SK-N-SH (cell line): Measurements from ENCODE around the gene PCDHGA1. TPM values are rescaled to one million over a fixed set of nuclear protein-coding genes. Genes with fewer than 3 reads are reported as not detected.
A peak's percentile ranks its signal among the peaks of the same experiment; 100 is the strongest.
"Not testable (repeated sequence)": the region's sequence is repeated elsewhere in the genome, so short reads cannot be mapped to it uniquely, and the experiment has no call there.

ENCODE experiments used
- CTCF ChIA-PET: fragments of 300-600, 350-600 bp; formaldehyde crosslinking; extraction: SDS; loops from one replicate; lab custom pipeline; 2021; lab: Yijun Ruan, JAX
- POLR2A ChIA-PET: fragments of 350-600 bp; sonication (Branson Sonifier 250); formaldehyde crosslinking; extraction: SDS; loops from one replicate; lab custom pipeline; 2020; ENCODE audit warnings: antibody characterized with exemption, inconsistent platforms; lab: Yijun Ruan, JAX
- DNase-seq: peaks from one replicate; pipeline ENCODE4 v3.0.0; 2012
- H2AFZ ChIP-seq: fragments of 200-600 bp; sonication (generic); 2 replicates; pipeline ENCODE4 v1.8.1; 2016; ENCODE audit warnings: antibody characterized with exemption, mild to moderate bottlenecking, low read depth
- H3F3A ChIP-seq: fragments of 200-600 bp; sonication (generic); replicated peaks from 2 replicates; pipeline ENCODE3; 2016; ENCODE audit warnings: antibody characterized with exemption, mild to moderate bottlenecking; ENCODE audit not compliant: insufficient read depth
- H3K27ac ChIP-seq, 2 experiments: fragments of 200-500 bp in 1 of 2; fragments of 200-600 bp in 1 of 2; sonication (Bioruptor generic) in 1 of 2; sonication (generic), shearing (Covaris generic) in 1 of 2; 2 replicates each; pipeline versions ENCODE4 v1.5.1 to v1.6.1; 2014 to 2016; ENCODE audit warnings: low read depth in 2 of 2, inconsistent platforms in 1 of 2, low read length in 1 of 2, mild to moderate bottlenecking in 1 of 2, mixed read lengths in 1 of 2
- H3K27me3 ChIP-seq: fragments of 200-600 bp; sonication (generic), shearing (Covaris generic); 2 replicates; pipeline ENCODE4 v1.6.1; 2016; ENCODE audit warnings: mixed run types; ENCODE audit not compliant: insufficient read depth
- H3K36me3 ChIP-seq, 2 experiments: fragments of 200-500 bp in 1 of 2; fragments of 200-600 bp in 1 of 2; sonication (Bioruptor generic) in 1 of 2; sonication (generic) in 1 of 2; replicated peaks in 1 of 2; 2 replicates each; pipeline versions ENCODE3 to v1.5.1; 2014 to 2016; ENCODE audit warnings: low read length in 1 of 2, mild to moderate bottlenecking in 1 of 2; ENCODE audit not compliant: insufficient read depth in 2 of 2, control insufficient read depth in 1 of 2
- H3K4me1 ChIP-seq, 2 experiments: fragments of 200-500 bp in 1 of 2; fragments of 200-600 bp in 1 of 2; sonication (Bioruptor generic) in 1 of 2; sonication (generic), shearing (Covaris generic) in 1 of 2; 2 replicates each; pipeline versions ENCODE4 v1.5.1 to v1.6.1; 2014 to 2016; ENCODE audit warnings: low read depth in 1 of 2, low read length in 1 of 2, mixed run types in 1 of 2; ENCODE audit not compliant: insufficient read depth in 2 of 2, control insufficient read depth in 1 of 2
- H3K4me2 ChIP-seq: fragments of 200-600 bp; sonication (generic), shearing (Covaris generic); 2 replicates; pipeline ENCODE4 v1.6.1; 2017; ENCODE audit warnings: mixed run types
- H3K4me3 ChIP-seq, 2 experiments: fragments of 200-500 bp in 1 of 2; fragments of 200-600 bp in 1 of 2; sonication (Bioruptor generic) in 1 of 2; sonication (generic), shearing (Covaris generic) in 1 of 2; 2 replicates each; pipeline versions ENCODE4 v1.5.1 to v1.8.1; 2014 to 2016; ENCODE audit warnings: low read depth in 2 of 2, inconsistent platforms in 1 of 2, low read length in 1 of 2, mild to moderate bottlenecking in 1 of 2, mixed read lengths in 1 of 2, moderate library complexity in 1 of 2
- H3K79me2 ChIP-seq: fragments of 200-600 bp; sonication (generic); 2 replicates; pipeline ENCODE4 v1.8.1; 2017; ENCODE audit warnings: mild to moderate bottlenecking; ENCODE audit not compliant: insufficient read depth
- H3K9ac ChIP-seq: fragments of 200-600 bp; sonication (generic); 2 replicates; pipeline ENCODE4 v1.6.1; 2017; ENCODE audit warnings: mixed run types
- H3K9me2 ChIP-seq: fragments of 200-600 bp; sonication (generic); 2 replicates; pipeline ENCODE4 v1.6.1; 2017; ENCODE audit warnings: mixed run types
- H3K9me3 ChIP-seq: fragments of 200-600 bp; sonication (generic); 2 replicates; pipeline ENCODE4 v1.6.1; 2017; ENCODE audit warnings: mixed run types, mild to moderate bottlenecking, moderate library complexity
- H4K20me1 ChIP-seq: fragments of 200-600 bp; sonication (generic); 2 replicates; pipeline ENCODE4 v1.6.1; 2017; ENCODE audit warnings: mild to moderate bottlenecking, mixed run types; ENCODE audit not compliant: insufficient read depth
- CTCF ChIP-seq: fragments of 200-600 bp; sonication (generic); IDR thresholded peaks from 2 replicates; pipeline ENCODE4 v1.6.1; 2017; ENCODE audit warnings: antibody characterized with exemption, mild to moderate bottlenecking, moderate library complexity
- EZH2phosphoT487 ChIP-seq: fragments of 200-600 bp; sonication (generic); IDR thresholded peaks from 2 replicates; pipeline ENCODE4 v1.6.1; 2017; ENCODE audit warnings: low read depth, mixed run types, mild to moderate bottlenecking, antibody characterized with exemption, moderate library complexity, borderline replicate concordance
- FOXJ3 ChIP-seq: sonication (generic); formaldehyde crosslinking; IDR thresholded peaks from 2 replicates; pipeline ENCODE4 v1.5.1; 2020; ENCODE audit warnings: mild to moderate bottlenecking, missing genetic modification reagents
- PBX3 ChIP-seq: IDR thresholded peaks from 2 replicates; pipeline ENCODE4; 2012
- RAD21 ChIP-seq: IDR thresholded peaks from 2 replicates; pipeline ENCODE4 v1.6.1; 2012; ENCODE audit warnings: mild to moderate bottlenecking, low read length
- RFX5 ChIP-seq: IDR thresholded peaks from 2 replicates; pipeline ENCODE4 v1.6.1; 2012; ENCODE audit warnings: mild to moderate bottlenecking, improper control_type of control experiment, low read length
- SIN3A ChIP-seq: IDR thresholded peaks from 2 replicates; pipeline ENCODE4 v1.6.1; 2012; ENCODE audit warnings: low read depth, mild to moderate bottlenecking, low read length, moderate library complexity, borderline replicate concordance
- SMC3 ChIP-seq: IDR thresholded peaks from 2 replicates; pipeline ENCODE4 v1.6.1; 2012; ENCODE audit warnings: low read depth, low read length, improper control_type of control experiment
- TAF1 ChIP-seq: IDR thresholded peaks from 2 replicates; pipeline ENCODE4 v1.6.1; 2012; ENCODE audit warnings: low read depth, mild to moderate bottlenecking, low read length, moderate library complexity, borderline replicate concordance
- WGBS: methylation state at CpG from one replicate; pipeline ENCODE4 v1.1.6; 2017; ENCODE audit warnings: low lambda C conversion rate; 5-methylcytosine and 5-hydroxymethylcytosine counted together
- polyA plus RNA-seq, 3 experiments: library from polyadenylated mRNA; depleted of rRNA; stranded (reverse); fragments of >200 nt; gene quantifications; 2 replicates each; pipeline ENCODE4 v1.2.3, GENCODE V29; 2012
- TF ChIP-seq, protein P1 (sequence below): fragments of 150-350 bp; IDR thresholded peaks from 2 replicates; pipeline ENCODE4 v1.6.1; 2017; ENCODE audit warnings: antibody characterized with exemption, low read length, low read depth, borderline replicate concordance
- TF ChIP-seq, protein P2 (sequence below): IDR thresholded peaks from 2 replicates; pipeline ENCODE4 v1.4.0; 2012; ENCODE audit warnings: low read depth, borderline replicate concordance

Gene PCDHGA1
- polyA plus RNA-seq, 1 of the 3 experiments (the other 2 are of a cell fraction) = 1.2 TPM

- no peak within 1 kb of the TSS for H3K27ac ChIP-seq
- no peak within 1 kb of the TSS; a peak in 1 of 4 replicates for H3K4me3 ChIP-seq
- H3K4me2 ChIP-seq = no peak within 1 kb of the TSS
- CTCF ChIA-PET = interaction anchor here (1.8 kb wide), 1 partner anchor 24 kb away, joined by 4 read pairs; the partner anchor contains the start of gene PCDHGB7
- H2AFZ ChIP-seq = no peak within 1 kb of the TSS
- DNase-seq = no peak
- 89% methylated on average over 38 of the region's 38 CpGs for WGBS
- peak; percentile 13; the same call in 1 of the 2 replicates for TF ChIP-seq CTCF
- TF ChIP-seq RFX5 = no peak
- TF ChIP-seq FOXJ3 (CRISPR knock-in tag) = no peak
- H3K9me2 ChIP-seq = no peaks in the 10 kb centered on the region
- H3K36me3 ChIP-seq = peaks cover 0 to 15% of the 10 kb centered on the region in 2 experiments
- H4K20me1 ChIP-seq = no peaks in the 10 kb centered on the region
- no peaks in the 10 kb centered on the region; the same call in 1 of the 2 replicates for H3K79me2 ChIP-seq
- no peaks in the 10 kb centered on the region for H3F3A ChIP-seq
- no peaks in the 10 kb centered on the region for H3K27me3 ChIP-seq
- no peak within 1 kb of the TSS for H3K9ac ChIP-seq
- peaks cover 7% of the 10 kb centered on the region; the same call in 1 of the 2 replicates for H3K9me3 ChIP-seq
- POLR2A ChIA-PET = no interaction called here
- H3K4me1 ChIP-seq = no peaks in the 10 kb centered on the region
Observed at GRCh38 chr5:141392429-141393198, 62.3 kb downstream of the PCDHGA1 start, which contains the start of gene PCDHGA8. PCDHGA8 (plus strand) TSS chr5:141392633; CDS start chr5:141392814, 181 bp downstream.

GRCh38 chr5:141393267-141393666, 63.0 kb downstream of the PCDHGA1 start:
- H2AFZ ChIP-seq = no peak overlapping the region
- H3K27me3 ChIP-seq = no peaks in the 10 kb centered on the region
- DNase-seq = no peak
- POLR2A ChIA-PET = no interaction called here
- H3K36me3 ChIP-seq = peaks cover 0 to 15% of the 10 kb centered on the region in 2 experiments
- H3K79me2 ChIP-seq = no peaks in the 10 kb centered on the region; the same call in 1 of the 2 replicates
- H4K20me1 ChIP-seq = no peaks in the 10 kb centered on the region
- H3K9me3 ChIP-seq = peaks cover 7% of the 10 kb centered on the region; the same call in 1 of the 2 replicates
- H3K4me1 ChIP-seq = no peaks in the 10 kb centered on the region
- no peaks in the 10 kb centered on the region for H3F3A ChIP-seq
- no peak overlapping the region for H3K4me2 ChIP-seq
- H3K9ac ChIP-seq = no peak overlapping the region
- no peak overlapping the region for H3K27ac ChIP-seq
- WGBS = 64% methylated on average over 21 of the region's 21 CpGs
- CTCF ChIA-PET = no interaction called here
- no peaks in the 10 kb centered on the region for H3K9me2 ChIP-seq
- TF ChIP-seq RAD21 (no peak), PBX3 (no peak), SIN3A (no peak), TAF1 (no peak), EZH2phosphoT487 (no peak), SMC3 (no peak)
- TF ChIP-seq, protein P1, sequence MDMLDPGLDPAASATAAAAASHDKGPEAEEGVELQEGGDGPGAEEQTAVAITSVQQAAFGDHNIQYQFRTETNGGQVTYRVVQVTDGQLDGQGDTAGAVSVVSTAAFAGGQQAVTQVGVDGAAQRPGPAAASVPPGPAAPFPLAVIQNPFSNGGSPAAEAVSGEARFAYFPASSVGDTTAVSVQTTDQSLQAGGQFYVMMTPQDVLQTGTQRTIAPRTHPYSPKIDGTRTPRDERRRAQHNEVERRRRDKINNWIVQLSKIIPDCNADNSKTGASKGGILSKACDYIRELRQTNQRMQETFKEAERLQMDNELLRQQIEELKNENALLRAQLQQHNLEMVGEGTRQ = no peak
- TF ChIP-seq, protein P2, sequence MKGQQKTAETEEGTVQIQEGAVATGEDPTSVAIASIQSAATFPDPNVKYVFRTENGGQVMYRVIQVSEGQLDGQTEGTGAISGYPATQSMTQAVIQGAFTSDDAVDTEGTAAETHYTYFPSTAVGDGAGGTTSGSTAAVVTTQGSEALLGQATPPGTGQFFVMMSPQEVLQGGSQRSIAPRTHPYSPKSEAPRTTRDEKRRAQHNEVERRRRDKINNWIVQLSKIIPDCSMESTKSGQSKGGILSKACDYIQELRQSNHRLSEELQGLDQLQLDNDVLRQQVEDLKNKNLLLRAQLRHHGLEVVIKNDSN = no peak
- H3K4me3 ChIP-seq = no peak overlapping the region; a peak in 1 of 4 replicates

DNA sequence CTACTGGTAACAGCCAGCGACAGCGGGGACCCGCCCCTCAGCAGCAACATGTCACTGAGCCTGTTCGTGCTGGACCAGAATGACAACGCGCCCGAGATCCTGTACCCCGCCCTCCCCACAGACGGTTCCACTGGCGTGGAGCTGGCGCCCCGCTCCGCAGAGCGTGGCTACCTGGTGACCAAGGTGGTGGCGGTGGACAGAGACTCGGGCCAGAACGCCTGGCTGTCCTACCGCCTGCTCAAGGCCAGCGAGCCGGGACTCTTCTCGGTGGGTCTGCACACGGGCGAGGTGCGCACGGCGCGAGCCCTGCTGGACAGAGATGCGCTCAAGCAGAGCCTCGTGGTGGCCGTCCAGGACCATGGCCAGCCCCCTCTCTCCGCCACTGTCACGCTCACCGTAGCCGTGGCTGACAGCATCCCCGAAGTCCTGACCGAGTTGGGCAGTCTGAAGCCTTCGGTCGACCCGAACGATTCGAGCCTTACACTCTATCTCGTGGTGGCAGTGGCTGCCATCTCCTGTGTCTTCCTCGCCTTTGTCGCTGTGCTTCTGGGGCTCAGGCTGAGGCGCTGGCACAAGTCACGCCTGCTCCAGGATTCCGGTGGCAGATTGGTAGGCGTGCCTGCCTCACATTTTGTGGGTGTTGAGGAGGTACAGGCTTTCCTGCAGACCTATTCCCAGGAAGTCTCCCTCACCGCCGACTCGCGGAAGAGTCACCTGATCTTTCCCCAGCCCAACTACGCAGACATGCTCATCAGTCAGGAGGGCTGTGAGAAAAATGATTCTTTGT, 64.3 kb downstream of the PCDHGA1 start:
- H3K79me2 ChIP-seq, H2AFZ ChIP-seq, H3K27ac ChIP-seq, H3K9ac ChIP-seq, H3K4me1 ChIP-seq, H4K20me1 ChIP-seq, POLR2A ChIA-PET, H3F3A ChIP-seq, H3K4me3 ChIP-seq, H3K4me2 ChIP-seq, DNase-seq, H3K27me3 ChIP-seq, H3K9me2 ChIP-seq, H3K9me3 ChIP-seq: not testable (repeated sequence)
- WGBS = 81% methylated on average over 24 of the region's 53 CpGs
- peaks cover 0 to 15% of the 10 kb centered on the region in 2 experiments for H3K36me3 ChIP-seq
- CTCF ChIA-PET = interaction anchor here (0.7 kb wide), 1 partner anchor 131 kb away, joined by 3 read pairs; no protein-coding TSS in a partner anchor
